IMR-90 (cell line): ENCODE measurements around the gene TTC38. TPM values are rescaled to one million over a fixed set of nuclear protein-coding genes. Genes with fewer than 3 reads are reported as not detected.

Source experiments
- ATAC-seq: fragments of 200-7000 bp; cut with Tn5 transposase; 2 replicates; pipeline ENCODE4 v1.9.1; 2020; ENCODE audit warnings: low read depth, mild to moderate bottlenecking, moderate library complexity
- BruUV-seq: library from RNA; stranded (reverse); fragments of 400-500 nt; replicated peaks from 2 replicates; lab custom pipeline; 2021; lab: Mats Ljungman, UMichigan
- CTCF ChIA-PET: fragments of 300-600 bp; formaldehyde crosslinking; extraction: SDS; loops from one replicate; lab custom pipeline; 2021; ENCODE audit warnings: antibody characterized with exemption; lab: Yijun Ruan, JAX
- POLR2A ChIA-PET: fragments of 300-600 bp; sonication (Branson Sonifier 250); formaldehyde crosslinking; loops from one replicate; lab custom pipeline; 2022; ENCODE audit warnings: antibody characterized with exemption; ENCODE audit not compliant: unreplicated experiment; lab: Charles Lee
- DNase-seq: peaks from one replicate; pipeline ENCODE4 v3.0.0; 2013
- H2AFZ ChIP-seq: replicated peaks from 2 replicates; pipeline ENCODE3; 2013; ENCODE audit warnings: low read length, mild to moderate bottlenecking; ENCODE audit not compliant: poor library complexity
- H2AK5ac ChIP-seq: 2 replicates; pipeline ENCODE4 v1.6.1; 2013; ENCODE audit warnings: low read depth, low read length, inconsistent platforms
- H2AK9ac ChIP-seq: replicated peaks from 2 replicates; pipeline ENCODE3; 2013; ENCODE audit warnings: mild to moderate bottlenecking, low read depth, low read length, moderate library complexity; ENCODE audit not compliant: poor library complexity
- H2BK120ac ChIP-seq: 2 replicates; pipeline ENCODE4 v1.6.1; 2013; ENCODE audit warnings: low read depth, low read length, inconsistent platforms
- H2BK15ac ChIP-seq: 3 replicates; pipeline ENCODE4 v1.6.1; 2013; ENCODE audit warnings: low read depth, low read length, inconsistent platforms
- H2BK20ac ChIP-seq: 2 replicates; pipeline ENCODE4 v1.6.1; 2013; ENCODE audit warnings: low read depth, mild to moderate bottlenecking, inconsistent platforms, low read length, moderate library complexity
- H2BK5ac ChIP-seq: 2 replicates; pipeline ENCODE4 v1.6.1; 2013; ENCODE audit warnings: mild to moderate bottlenecking, low read depth, low read length, inconsistent platforms; ENCODE audit not compliant: poor library complexity, severe bottlenecking
- H3K14ac ChIP-seq: replicated peaks from 2 replicates; pipeline ENCODE4 v1.6.1; 2013; ENCODE audit warnings: low read depth, low read length, inconsistent platforms
- H3K18ac ChIP-seq: 2 replicates; pipeline ENCODE4 v1.6.1; 2013; ENCODE audit warnings: low read depth, low read length, control low read depth
- H3K23ac ChIP-seq: 2 replicates; pipeline ENCODE4 v1.6.1; 2013; ENCODE audit warnings: low read depth, low read length, inconsistent platforms
- H3K27ac ChIP-seq: 2 replicates; pipeline ENCODE4 v1.5.1; 2013; ENCODE audit warnings: mild to moderate bottlenecking, control low read depth, low read length; ENCODE audit not compliant: insufficient read depth
- H3K27me3 ChIP-seq: 2 replicates; pipeline ENCODE4 v1.6.1; 2013; ENCODE audit warnings: low read length; ENCODE audit not compliant: control insufficient read depth, insufficient read depth
- H3K36me3 ChIP-seq: 2 replicates; pipeline ENCODE4 v1.6.1; 2013; ENCODE audit warnings: low read length, mixed read lengths; ENCODE audit not compliant: control insufficient read depth, insufficient read depth
- H3K4ac ChIP-seq: 2 replicates; pipeline ENCODE4 v1.6.1; 2013; ENCODE audit warnings: low read depth, low read length, inconsistent platforms
- H3K4me1 ChIP-seq: 2 replicates; pipeline ENCODE4 v1.6.1; 2013; ENCODE audit warnings: low read length, mixed read lengths; ENCODE audit not compliant: control insufficient read depth, insufficient read depth
- H3K4me2 ChIP-seq: 2 replicates; pipeline ENCODE4 v1.6.1; 2013; ENCODE audit warnings: low read depth, mild to moderate bottlenecking, control low read depth, low read length, moderate library complexity
- H3K4me3 ChIP-seq: 2 replicates; pipeline ENCODE4 v1.5.1; 2013; ENCODE audit warnings: low read depth, mild to moderate bottlenecking, control low read depth, low read length, moderate library complexity; ENCODE audit not compliant: insufficient read depth
- H3K56ac ChIP-seq: 2 replicates; pipeline ENCODE4 v1.6.1; 2013; ENCODE audit warnings: low read length, inconsistent platforms; ENCODE audit not compliant: insufficient read depth; ENCODE audit errors: extremely low read depth
- H3K79me1 ChIP-seq, 2 experiments: 2 replicates each; pipeline ENCODE4 v1.6.1; 2013; ENCODE audit warnings: low read length in 2 of 2, inconsistent platforms in 1 of 2, low read depth in 1 of 2
- H3K9ac ChIP-seq: 2 replicates; pipeline ENCODE4 v1.6.1; 2013; ENCODE audit warnings: low read depth, low read length, control low read depth
- H3K9me1 ChIP-seq: 2 replicates; pipeline ENCODE4 v1.6.1; 2013; ENCODE audit warnings: low read length, inconsistent platforms; ENCODE audit not compliant: insufficient read depth
- H3K9me3 ChIP-seq: 2 replicates; pipeline ENCODE4 v1.6.1; 2013; ENCODE audit warnings: low read length; ENCODE audit not compliant: control insufficient read depth, insufficient read depth
- H4K20me1 ChIP-seq: 2 replicates; pipeline ENCODE4 v1.6.1; 2013; ENCODE audit warnings: low read length, inconsistent platforms; ENCODE audit not compliant: insufficient read depth
- H4K5ac ChIP-seq: 2 replicates; pipeline ENCODE4 v1.6.1; 2013; ENCODE audit warnings: mild to moderate bottlenecking, low read depth, low read length, control low read depth
- H4K8ac ChIP-seq, 2 experiments: 2 replicates each; pipeline ENCODE4 v1.6.1; 2013; ENCODE audit warnings: low read depth in 2 of 2, low read length in 2 of 2, control low read depth in 1 of 2, inconsistent platforms in 1 of 2
- H4K91ac ChIP-seq: 2 replicates; pipeline ENCODE4 v1.6.1; 2013; ENCODE audit warnings: low read depth, low read length, inconsistent platforms; ENCODE audit not compliant: insufficient read depth
- BHLHE40 ChIP-seq: fragments of 150-350 bp; IDR thresholded peaks from 2 replicates; pipeline ENCODE4 v1.6.1; 2016; ENCODE audit warnings: mild to moderate bottlenecking, low read depth, low read length
- CEBPB ChIP-seq: IDR thresholded peaks from 2 replicates; pipeline ENCODE4 v1.6.1; 2012; ENCODE audit warnings: low read depth, low read length, improper control_type of control experiment
- CHD1 ChIP-seq: IDR thresholded peaks from 2 replicates; pipeline ENCODE4 v1.6.1; 2012; ENCODE audit warnings: low read depth, low read length, improper control_type of control experiment
- FOS ChIP-seq: fragments of 150-350 bp; IDR thresholded peaks from 2 replicates; pipeline ENCODE4 v1.6.1; 2016; ENCODE audit warnings: low read depth, low read length
- MAFK ChIP-seq: IDR thresholded peaks from 2 replicates; pipeline ENCODE4 v1.6.1; 2012; ENCODE audit warnings: low read depth, low read length, improper control_type of control experiment
- MAZ ChIP-seq: IDR thresholded peaks from 2 replicates; pipeline ENCODE4 v1.6.1; 2012; ENCODE audit warnings: low read depth, mild to moderate bottlenecking, low read length, improper control_type of control experiment, moderate library complexity, borderline replicate concordance
- MXI1 ChIP-seq: IDR thresholded peaks from 2 replicates; pipeline ENCODE4 v1.6.1; 2012; ENCODE audit warnings: low read depth, mild to moderate bottlenecking, low read length, moderate library complexity, borderline replicate concordance
- NFE2L2 ChIP-seq: fragments of 150-350 bp; IDR thresholded peaks from 2 replicates; pipeline ENCODE4 v1.6.1; 2016; ENCODE audit warnings: low read depth, mild to moderate bottlenecking, low read length
- POLR2A ChIP-seq: IDR thresholded peaks from 2 replicates; pipeline ENCODE4 v1.6.1; 2012; ENCODE audit warnings: mild to moderate bottlenecking, low read depth, low read length
- RAD21 ChIP-seq: IDR thresholded peaks from 2 replicates; pipeline ENCODE4 v1.6.1; 2012; ENCODE audit warnings: low read length, improper control_type of control experiment
- RFX5 ChIP-seq: IDR thresholded peaks from 2 replicates; pipeline ENCODE4 v1.8.0; 2012; ENCODE audit warnings: low read depth, mild to moderate bottlenecking, low read length, moderate library complexity
- SMC3 ChIP-seq: fragments of 150-350 bp; IDR thresholded peaks from 2 replicates; pipeline ENCODE4 v1.6.1; 2016; ENCODE audit warnings: low read depth, mild to moderate bottlenecking, antibody characterized with exemption, low read length, moderate library complexity
- WGBS, 2 experiments: methylation state at CpG; one replicate each; pipeline versions ENCODE4 v1.1.5 to v1.1.7; 2013; ENCODE audit warnings: missing lambda C conversion rate in 2 of 2; ENCODE audit not compliant: insufficient read length in 1 of 2; ENCODE audit errors: extremely low coverage in 2 of 2; 5-methylcytosine and 5-hydroxymethylcytosine counted together
- dilution Hi-C: fragments of 300-500 bp; cut with HindIII; formaldehyde crosslinking; loops from one replicate; pipeline ENCODE4 v1.14.3; 2018; ENCODE audit warnings: low sequenced_read_pairs; ENCODE audit not compliant: unreplicated experiment
- in situ Hi-C: fragments of 300-500 bp; cut with MboI; formaldehyde crosslinking; loops from 3 replicates; pipeline ENCODE4 v1.14.3; 2019; ENCODE audit warnings: low sequenced_read_pairs, inconsistent platforms, mixed read lengths
- intact Hi-C: fragments of 100-400 bp; cut with micrococcal nuclease; formaldehyde crosslinking; loops from 2 replicates; pipeline ENCODE4 v1.10.0; 2022
- polyA plus RNA-seq, 3 experiments: library from polyadenylated mRNA; depleted of rRNA; stranded (reverse); fragments of >200 nt; gene quantifications; 2 replicates each; pipeline ENCODE4 v1.2.3, GENCODE V29; 2012; ENCODE audit warnings: low replicate concordance in 1 of 3
- total RNA-seq: library from RNA; depleted of rRNA; stranded (reverse); fragments of >200 nt; gene quantifications from 2 replicates; pipeline ENCODE4 v1.2.3, GENCODE V29; 2012
- TF ChIP-seq, protein P1 (sequence below): conservative IDR thresholded peaks from 2 replicates; pipeline ENCODE4 v1.5.1; 2012; ENCODE audit warnings: mild to moderate bottlenecking, low read depth, low read length, improper control_type of control experiment
- TF ChIP-seq, protein P2 (sequence below): fragments of 150-350 bp; IDR thresholded peaks from 2 replicates; pipeline ENCODE4 v1.6.1; 2016; ENCODE audit warnings: low read depth, mild to moderate bottlenecking, low read length, moderate library complexity, borderline replicate concordance
- TF ChIP-seq, protein P3 (sequence below): fragments of 150-350 bp; IDR thresholded peaks from 2 replicates; pipeline ENCODE4 v1.6.1; 2017; ENCODE audit warnings: mild to moderate bottlenecking, antibody characterized with exemption, low read length, low read depth

The TTC38 gene
- total and polyA plus RNA-seq, 2 of the 4 experiments (the other 2 are of a cell fraction), result 43.6 to 52.3 TPM

DNA sequence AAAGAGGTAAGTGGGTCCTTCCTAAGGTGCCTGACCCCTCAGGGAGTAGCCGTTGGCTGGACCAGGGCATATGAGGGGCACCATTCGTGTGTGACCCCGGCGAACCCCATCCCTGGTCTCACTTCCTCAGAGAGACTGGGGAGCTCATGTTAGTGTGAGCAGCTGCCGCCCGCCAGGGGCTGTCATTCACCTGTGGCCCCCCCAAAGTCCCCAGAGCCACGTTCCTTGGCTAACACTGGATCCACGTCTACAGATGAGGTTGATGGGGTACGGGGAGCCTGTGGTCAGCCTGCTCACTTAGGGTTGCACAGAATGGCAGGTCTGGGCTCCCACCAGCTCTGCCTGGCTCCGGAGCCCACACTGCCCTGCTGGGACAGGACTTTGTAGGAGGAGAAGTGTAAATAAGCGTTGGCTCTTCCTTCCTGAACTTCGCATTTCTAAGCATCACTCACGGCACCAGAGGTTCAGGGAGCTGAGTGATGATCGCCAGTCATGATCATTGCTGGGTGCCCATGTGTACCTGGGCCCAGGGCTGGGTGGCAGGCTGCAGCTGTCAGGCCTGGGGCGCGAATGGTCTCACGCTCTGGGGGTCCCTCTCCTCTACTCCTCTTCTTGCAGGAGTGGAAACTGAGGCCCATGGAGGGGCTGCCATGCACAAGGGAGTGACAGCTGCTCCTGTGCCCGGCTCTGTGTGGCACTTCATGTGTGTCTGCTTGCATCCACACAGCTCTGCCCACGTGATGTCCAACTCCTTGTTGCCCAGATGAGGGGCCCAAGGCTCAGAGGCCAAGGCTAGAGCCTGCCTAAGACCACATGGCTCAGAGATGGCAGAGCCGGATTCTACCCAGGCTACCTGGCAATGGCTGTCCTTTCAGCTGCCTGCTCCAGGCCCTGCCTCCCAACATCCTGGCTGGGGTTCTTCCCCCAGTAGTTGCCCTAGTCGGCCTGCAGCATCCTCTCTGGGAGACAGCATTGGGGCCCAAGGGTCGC lies 11.1 kb downstream of the TTC38 start:
- Histone ChIP-seq H3K4me3 (no peak overlapping the region), H3K56ac (no peak overlapping the region), H4K5ac (no peak overlapping the region), H3K9me3 (no peaks in the 10 kb centered on the region), H4K20me1 (no peaks in the 10 kb centered on the region), H3K18ac (no peak overlapping the region), H2BK5ac (no peak overlapping the region), H2AK5ac (no peak overlapping the region), H2AFZ (no peak overlapping the region), H2BK20ac (no peak overlapping the region), H3K4ac (no peak overlapping the region), H3K36me3 (peaks cover 77% of the 10 kb centered on the region), H2BK15ac (no peak overlapping the region), H4K91ac (no peak overlapping the region), H3K4me1 (no peaks in the 10 kb centered on the region), H3K23ac (no peak overlapping the region), H4K8ac (no peak overlapping the region), H3K4me2 (no peak overlapping the region), H3K79me1 (no peaks in the 10 kb centered on the region; a peak in 2 of 4 replicates), H2BK120ac (no peak overlapping the region), H3K9me1 (no peaks in the 10 kb centered on the region), H3K14ac (no peak overlapping the region), H3K9ac (no peak overlapping the region), H3K27ac (no peak overlapping the region), H3K27me3 (no peaks in the 10 kb centered on the region), H2AK9ac (no peak overlapping the region)
- no TSS peak for BruUV-seq
- ATAC-seq (no peak), DNase-seq (no peak)
- intact Hi-C loops (no loop called here), in situ Hi-C loops (no loop called here), dilution Hi-C loops (no loop called here)
- WGBS, 2 experiments, result 99% methylated on average over 10 of the region's 22 CpGs; no CpG with 5 or more reads in 1 of the 2 experiments
- ChIA-PET CTCF (no interaction called here), POLR2A (no interaction called here)
- TF ChIP-seq POLR2A, result no peak
- no peak for TF ChIP-seq RAD21
- TF ChIP-seq, protein P1, sequence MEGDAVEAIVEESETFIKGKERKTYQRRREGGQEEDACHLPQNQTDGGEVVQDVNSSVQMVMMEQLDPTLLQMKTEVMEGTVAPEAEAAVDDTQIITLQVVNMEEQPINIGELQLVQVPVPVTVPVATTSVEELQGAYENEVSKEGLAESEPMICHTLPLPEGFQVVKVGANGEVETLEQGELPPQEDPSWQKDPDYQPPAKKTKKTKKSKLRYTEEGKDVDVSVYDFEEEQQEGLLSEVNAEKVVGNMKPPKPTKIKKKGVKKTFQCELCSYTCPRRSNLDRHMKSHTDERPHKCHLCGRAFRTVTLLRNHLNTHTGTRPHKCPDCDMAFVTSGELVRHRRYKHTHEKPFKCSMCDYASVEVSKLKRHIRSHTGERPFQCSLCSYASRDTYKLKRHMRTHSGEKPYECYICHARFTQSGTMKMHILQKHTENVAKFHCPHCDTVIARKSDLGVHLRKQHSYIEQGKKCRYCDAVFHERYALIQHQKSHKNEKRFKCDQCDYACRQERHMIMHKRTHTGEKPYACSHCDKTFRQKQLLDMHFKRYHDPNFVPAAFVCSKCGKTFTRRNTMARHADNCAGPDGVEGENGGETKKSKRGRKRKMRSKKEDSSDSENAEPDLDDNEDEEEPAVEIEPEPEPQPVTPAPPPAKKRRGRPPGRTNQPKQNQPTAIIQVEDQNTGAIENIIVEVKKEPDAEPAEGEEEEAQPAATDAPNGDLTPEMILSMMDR, result no peak
- no peak for TF ChIP-seq SMC3
- TF ChIP-seq MAZ, result no peak
- TF ChIP-seq NFE2L2, result no peak
- no peak for TF ChIP-seq FOS
- no peak for TF ChIP-seq CHD1
- no peak for TF ChIP-seq MXI1
- no peak for TF ChIP-seq BHLHE40
- TF ChIP-seq, protein P2, sequence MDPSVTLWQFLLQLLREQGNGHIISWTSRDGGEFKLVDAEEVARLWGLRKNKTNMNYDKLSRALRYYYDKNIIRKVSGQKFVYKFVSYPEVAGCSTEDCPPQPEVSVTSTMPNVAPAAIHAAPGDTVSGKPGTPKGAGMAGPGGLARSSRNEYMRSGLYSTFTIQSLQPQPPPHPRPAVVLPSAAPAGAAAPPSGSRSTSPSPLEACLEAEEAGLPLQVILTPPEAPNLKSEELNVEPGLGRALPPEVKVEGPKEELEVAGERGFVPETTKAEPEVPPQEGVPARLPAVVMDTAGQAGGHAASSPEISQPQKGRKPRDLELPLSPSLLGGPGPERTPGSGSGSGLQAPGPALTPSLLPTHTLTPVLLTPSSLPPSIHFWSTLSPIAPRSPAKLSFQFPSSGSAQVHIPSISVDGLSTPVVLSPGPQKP, result no peak
- TF ChIP-seq RFX5, result no peak
- TF ChIP-seq, protein P3, sequence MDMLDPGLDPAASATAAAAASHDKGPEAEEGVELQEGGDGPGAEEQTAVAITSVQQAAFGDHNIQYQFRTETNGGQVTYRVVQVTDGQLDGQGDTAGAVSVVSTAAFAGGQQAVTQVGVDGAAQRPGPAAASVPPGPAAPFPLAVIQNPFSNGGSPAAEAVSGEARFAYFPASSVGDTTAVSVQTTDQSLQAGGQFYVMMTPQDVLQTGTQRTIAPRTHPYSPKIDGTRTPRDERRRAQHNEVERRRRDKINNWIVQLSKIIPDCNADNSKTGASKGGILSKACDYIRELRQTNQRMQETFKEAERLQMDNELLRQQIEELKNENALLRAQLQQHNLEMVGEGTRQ, result no peak
- no peak for TF ChIP-seq CEBPB
- no peak for TF ChIP-seq MAFK
